HEK293 (cell line): ENCODE measurements around the gene CCDC102B.
"Not testable (repeated sequence)": the region's sequence is repeated elsewhere in the genome, so short reads cannot be mapped to it uniquely, and the experiment has no call there.

Experiments used
- CTCF ChIA-PET: fragments of 350-600 bp; formaldehyde crosslinking; extraction: SDS; loops from one replicate; lab custom pipeline; 2021; ENCODE audit warnings: antibody characterized with exemption; lab: Yijun Ruan, JAX
- POLR2A ChIA-PET: fragments of 300-600 bp; formaldehyde crosslinking; extraction: SDS; loops from one replicate; lab custom pipeline; 2020; ENCODE audit warnings: antibody characterized with exemption, inconsistent platforms; lab: Yijun Ruan, JAX
- H3K27ac ChIP-seq: fragments of 200-500 bp; sonication (Bioruptor generic); 2 replicates; pipeline ENCODE4 v1.5.1; 2014; ENCODE audit warnings: low read depth, low read length, control low read depth, inconsistent platforms; ENCODE audit errors: extremely low read depth
- H3K36me3 ChIP-seq, 2 experiments: fragments of 200-500 bp in 1 of 2; sonication (Bioruptor generic) in 1 of 2; 1 replicate in 1 of 2; 2 replicates in 1 of 2; pipeline ENCODE4 v1.5.1; 2014 to 2017; ENCODE audit warnings: inconsistent platforms in 2 of 2, low read length in 2 of 2; ENCODE audit not compliant: control insufficient read depth in 2 of 2, insufficient read depth in 1 of 2
- H3K4me1 ChIP-seq: fragments of 200-500 bp; sonication (Bioruptor generic); 2 replicates; pipeline ENCODE4 v1.5.1; 2014; ENCODE audit warnings: mild to moderate bottlenecking, low read length, inconsistent platforms; ENCODE audit not compliant: control insufficient read depth, insufficient read depth
- H3K4me3 ChIP-seq: 2 replicates; pipeline ENCODE4 v1.5.1; 2011; ENCODE audit warnings: low read depth, mild to moderate bottlenecking, control low read depth, low read length, moderate library complexity
- H3K9me3 ChIP-seq: fragments of 200-500 bp; sonication (Bioruptor generic); 2 replicates; pipeline ENCODE4 v1.5.1; 2014; ENCODE audit warnings: low read depth, low read length, inconsistent platforms; ENCODE audit not compliant: control insufficient read depth, insufficient read depth
- ELK4 ChIP-seq: IDR thresholded peaks from 2 replicates; pipeline ENCODE4 v1.6.1; 2011; ENCODE audit warnings: mild to moderate bottlenecking, low read depth, low read length, borderline replicate concordance
- GLI2 ChIP-seq: fragments of 450-650 bp; formaldehyde crosslinking; IDR thresholded peaks from 2 replicates; pipeline ENCODE4; 2017; ENCODE audit warnings: missing biosample characterization, missing genetic modification characterization, low read depth, borderline replicate concordance
- MYNN ChIP-seq: fragments of 450-650 bp; formaldehyde crosslinking; IDR thresholded peaks from 2 replicates; pipeline ENCODE4 v1.5.1; 2016; ENCODE audit warnings: missing biosample characterization, missing genetic modification characterization, borderline replicate concordance
- PATZ1 ChIP-seq: fragments of 450-650 bp; formaldehyde crosslinking; IDR thresholded peaks from 2 replicates; pipeline ENCODE4 v1.5.1; 2016; ENCODE audit warnings: missing biosample characterization, missing genetic modification characterization
- PRDM1 ChIP-seq: fragments of 450-650 bp; formaldehyde crosslinking; IDR thresholded peaks from 2 replicates; pipeline ENCODE4; 2016; ENCODE audit warnings: missing biosample characterization, missing genetic modification characterization
- PRDM4 ChIP-seq: fragments of 450-650 bp; formaldehyde crosslinking; IDR thresholded peaks from 2 replicates; pipeline ENCODE4 v1.5.1; 2017; ENCODE audit warnings: missing biosample characterization, missing genetic modification characterization
- SP2 ChIP-seq: fragments of 450-650 bp; formaldehyde crosslinking; IDR thresholded peaks from 2 replicates; pipeline ENCODE4 v1.5.1; 2016; ENCODE audit warnings: missing biosample characterization, missing genetic modification characterization
- ZBTB20 ChIP-seq: fragments of 450-650 bp; formaldehyde crosslinking; IDR thresholded peaks from 2 replicates; pipeline ENCODE4 v1.5.1; 2016; ENCODE audit warnings: missing biosample characterization, missing genetic modification characterization
- ZBTB26 ChIP-seq: fragments of 450-650 bp; formaldehyde crosslinking; optimal IDR thresholded peaks from 2 replicates; pipeline ENCODE3; 2016; ENCODE audit warnings: missing biosample characterization, mild to moderate bottlenecking, missing genetic modification characterization
- ZBTB48 ChIP-seq: fragments of 450-650 bp; formaldehyde crosslinking; IDR thresholded peaks from 2 replicates; pipeline ENCODE4 v1.5.1; 2016; ENCODE audit warnings: missing biosample characterization, missing genetic modification characterization
- ZNF114 ChIP-seq: fragments of 450-650 bp; formaldehyde crosslinking; IDR thresholded peaks from 2 replicates; pipeline ENCODE4 v1.5.0; 2017; ENCODE audit warnings: missing biosample characterization, missing genetic modification characterization
- ZNF23 ChIP-seq: fragments of 450-650 bp; formaldehyde crosslinking; IDR thresholded peaks from 2 replicates; pipeline ENCODE4 v1.5.1; 2016; ENCODE audit warnings: missing biosample characterization, missing genetic modification characterization, borderline replicate concordance
- ZNF350 ChIP-seq: fragments of 450-650 bp; formaldehyde crosslinking; IDR thresholded peaks from 2 replicates; pipeline ENCODE4 v1.5.0; 2017; ENCODE audit warnings: missing biosample characterization, mild to moderate bottlenecking, missing genetic modification characterization
- ZNF354C ChIP-seq: fragments of 450-650 bp; formaldehyde crosslinking; IDR thresholded peaks from 2 replicates; pipeline ENCODE4 v1.5.1; 2016; ENCODE audit warnings: missing biosample characterization, missing genetic modification characterization, low read depth, borderline replicate concordance
- ZNF37A ChIP-seq: fragments of 450-650 bp; IDR thresholded peaks from 2 replicates; pipeline ENCODE4 v1.5.1; 2018; ENCODE audit warnings: missing biosample characterization, missing genetic modification characterization
- ZNF433 ChIP-seq: fragments of 450-650 bp; formaldehyde crosslinking; IDR thresholded peaks from 2 replicates; pipeline ENCODE4 v1.5.1; 2016; ENCODE audit warnings: missing biosample characterization, missing genetic modification characterization, low read depth
- ZNF473 ChIP-seq: fragments of 450-650 bp; formaldehyde crosslinking; IDR thresholded peaks from 2 replicates; pipeline ENCODE4 v1.5.1; 2017; ENCODE audit warnings: missing biosample characterization, missing genetic modification characterization
- ZNF48 ChIP-seq: fragments of 450-650 bp; formaldehyde crosslinking; IDR thresholded peaks from 2 replicates; pipeline ENCODE4 v1.5.1; 2016; ENCODE audit warnings: missing biosample characterization, missing genetic modification characterization
- ZNF488 ChIP-seq: fragments of 450-650 bp; formaldehyde crosslinking; IDR thresholded peaks from 2 replicates; pipeline ENCODE4 v1.5.1; 2016; ENCODE audit warnings: missing biosample characterization, missing genetic modification characterization
- ZNF501 ChIP-seq: fragments of 450-650 bp; formaldehyde crosslinking; IDR thresholded peaks from 2 replicates; pipeline ENCODE4 v1.5.1; 2016; ENCODE audit warnings: missing biosample characterization, missing genetic modification characterization
- ZNF521 ChIP-seq: fragments of 450-650 bp; formaldehyde crosslinking; IDR thresholded peaks from 2 replicates; pipeline ENCODE4 v1.5.1; 2017; ENCODE audit warnings: missing biosample characterization, mild to moderate bottlenecking, missing genetic modification characterization
- ZNF660 ChIP-seq: fragments of 450-650 bp; IDR thresholded peaks from 2 replicates; pipeline ENCODE4 v1.5.1; 2018; ENCODE audit warnings: missing biosample characterization, mild to moderate bottlenecking, missing genetic modification characterization
- ZSCAN4 ChIP-seq: fragments of 450-650 bp; formaldehyde crosslinking; IDR thresholded peaks from 2 replicates; pipeline ENCODE4 v1.5.1; 2017; ENCODE audit warnings: missing biosample characterization, missing genetic modification characterization

Gene CCDC102B

GRCh38 chr18:68784071-68784470 lies 13.8 kb upstream of the CCDC102B start:
- Histone ChIP-seq H3K36me3 (no peaks in the 10 kb centered on the region), H3K27ac (no peak overlapping the region), H3K4me3 (no peak overlapping the region), H3K9me3 (no peaks in the 10 kb centered on the region), H3K4me1 (no peaks in the 10 kb centered on the region)
- ChIA-PET POLR2A (no interaction called here), CTCF (no interaction called here)
- TF ChIP-seq SP2 (tag by site-specific recombination) (no peak), ZNF23 (tag by site-specific recombination) (no peak), ELK4 (no peak), ZNF488 (tag by site-specific recombination) (no peak), MYNN (tag by site-specific recombination) (no peak)

GRCh38 chr18:68790290-68790689 lies 7.6 kb upstream of the CCDC102B start:
- POLR2A ChIA-PET, H3K4me3 ChIP-seq: not testable (repeated sequence)

GRCh38 chr18:68791801-68792200 lies 6.1 kb upstream of the CCDC102B start:
- Histone ChIP-seq H3K4me1 (no peaks in the 10 kb centered on the region), H3K9me3 (no peaks in the 10 kb centered on the region), H3K36me3 (no peaks in the 10 kb centered on the region), H3K27ac (no peak overlapping the region), H3K4me3 (no peak overlapping the region)
- POLR2A ChIA-PET = no interaction called here
- CTCF ChIA-PET = no interaction called here
- no peak for TF ChIP-seq PRDM1 (tag by site-specific recombination)
- TF ChIP-seq ZNF354C (tag by site-specific recombination) = no peak
- TF ChIP-seq ZBTB20 = no peak
- no peak for TF ChIP-seq ZNF433
- no peak for TF ChIP-seq ZNF501
- TF ChIP-seq ZBTB26 = no peak
- no peak for TF ChIP-seq ZNF48 (tag by site-specific recombination)
- no peak for TF ChIP-seq GLI2
- TF ChIP-seq ZNF521 (tag by site-specific recombination) = no peak
- no peak for TF ChIP-seq PRDM4 (tag by site-specific recombination)
- TF ChIP-seq ZNF473 (tag by site-specific recombination) = no peak
- TF ChIP-seq ZNF37A = no peak
- TF ChIP-seq ZSCAN4 = no peak
- TF ChIP-seq PATZ1 (tag by site-specific recombination) = no peak
- no peak for TF ChIP-seq ZNF114
- TF ChIP-seq ZNF660 (tag by site-specific recombination) = no peak
- no peak for TF ChIP-seq ZBTB48 (tag by site-specific recombination)
- no peak for TF ChIP-seq ZNF350

More at GRCh38 chr18:68790290-68790689, 7.6 kb upstream of the CCDC102B start:
- CTCF ChIA-PET, H3K27ac ChIP-seq, H3K9me3 ChIP-seq, H3K36me3 ChIP-seq, H3K4me1 ChIP-seq: not testable (repeated sequence)
